CD4-positive, alpha-beta T cell treated with Interferon alpha-2 for 1 hour (primary cell): Measurements from ENCODE around the gene AEN.

Source experiments
- DNase-seq, 2 donors: peaks; one replicate each; pipeline ENCODE4 v3.0.0-alpha.2; 2020 to 2022

The AEN gene

GRCh38 chr15:88681610-88682221, 60.6 kb downstream of the AEN start:
- no peak for DNase-seq
